WTC11 (cell line): ENCODE measurements around the gene GBP5. TPM values are rescaled to one million over a fixed set of nuclear protein-coding genes. Genes with fewer than 3 reads are reported as not detected.

Experiments
- ATAC-seq: fragments of 200-7000 bp; cut with Tn5 transposase; 2 replicates; pipeline ENCODE4 v1.10.0; 2021; ENCODE audit warnings: mild to moderate bottlenecking, moderate library complexity
- CTCF ChIA-PET: fragments of 300-600 bp; sonication (Branson Sonifier 250); formaldehyde crosslinking; loops from one replicate; lab custom pipeline; 2021; ENCODE audit warnings: antibody characterized with exemption; lab: Charles Lee
- POLR2A ChIA-PET: fragments of 350-600 bp; sonication (Branson Sonifier 250); formaldehyde crosslinking; loops from one replicate; lab custom pipeline; 2021; ENCODE audit warnings: antibody characterized with exemption; lab: Charles Lee
- DNase-seq: peaks from one replicate; pipeline ENCODE4 v3.0.0; 2021; ENCODE audit warnings: low spot score
- H3K27ac Mint-ChIP-seq: 2 replicates; pipeline ENCODE4 v1.8.0; 2021; ENCODE audit warnings: mixed read lengths
- H3K27me3 Mint-ChIP-seq: 2 replicates; pipeline ENCODE4 v1.8.0; 2021; ENCODE audit warnings: low read depth, mild to moderate bottlenecking, moderate library complexity, mixed read lengths
- H3K36me3 Mint-ChIP-seq: 2 replicates; pipeline ENCODE4 v1.8.0; 2021; ENCODE audit warnings: mixed read lengths
- H3K4me1 Mint-ChIP-seq: 2 replicates; pipeline ENCODE4 v1.8.0; 2022; ENCODE audit warnings: mixed read lengths
- H3K4me3 Mint-ChIP-seq: 2 replicates; pipeline ENCODE4 v1.8.0; 2021; ENCODE audit warnings: mild to moderate bottlenecking, moderate library complexity, mixed read lengths
- H3K9me3 Mint-ChIP-seq: 2 replicates; pipeline ENCODE4 v1.8.0; 2021; ENCODE audit warnings: mixed read lengths
- ATF2 ChIP-seq: sonication (generic); formaldehyde crosslinking; IDR thresholded peaks from 2 replicates; pipeline ENCODE4 v1.8.1; 2022; ENCODE audit warnings: low read depth, missing genetic modification reagents, borderline replicate concordance
- ATF6 ChIP-seq: sonication (generic); formaldehyde crosslinking; IDR thresholded peaks from 2 replicates; pipeline ENCODE4 v1.8.1; 2023; ENCODE audit warnings: mild to moderate bottlenecking, missing genetic modification reagents
- E2F1 ChIP-seq: sonication (generic); formaldehyde crosslinking; IDR thresholded peaks from 2 replicates; pipeline ENCODE4 v1.8.0; 2022; ENCODE audit warnings: mild to moderate bottlenecking, missing genetic modification reagents
- E2F4 ChIP-seq: sonication (generic); formaldehyde crosslinking; IDR thresholded peaks from 2 replicates; pipeline ENCODE4 v1.8.1; 2022; ENCODE audit warnings: low read depth, mild to moderate bottlenecking, moderate library complexity, missing genetic modification reagents, borderline replicate concordance
- E2F5 ChIP-seq: sonication (generic); formaldehyde crosslinking; IDR thresholded peaks from 2 replicates; pipeline ENCODE4 v1.8.1; 2022; ENCODE audit warnings: mild to moderate bottlenecking, moderate library complexity, missing genetic modification reagents
- FOXP4 ChIP-seq: sonication (generic); formaldehyde crosslinking; IDR thresholded peaks from 2 replicates; pipeline ENCODE4 v1.8.0; 2022; ENCODE audit warnings: mild to moderate bottlenecking, missing genetic modification reagents
- HMGXB4 ChIP-seq: sonication (generic); formaldehyde crosslinking; IDR thresholded peaks from 2 replicates; pipeline ENCODE4 v1.8.1; 2023; ENCODE audit warnings: mild to moderate bottlenecking, moderate library complexity, missing genetic modification reagents
- IRF1 ChIP-seq: sonication (generic); formaldehyde crosslinking; IDR thresholded peaks from 2 replicates; pipeline ENCODE4 v1.8.0; 2023; ENCODE audit warnings: missing genetic modification reagents
- IRF2 ChIP-seq: sonication (generic); formaldehyde crosslinking; IDR thresholded peaks from 2 replicates; pipeline ENCODE4 v1.8.0; 2022; ENCODE audit warnings: low read depth, missing genetic modification reagents, borderline replicate concordance
- KAT7 ChIP-seq: sonication (generic); formaldehyde crosslinking; IDR thresholded peaks from 2 replicates; pipeline ENCODE4 v1.8.1; 2023; ENCODE audit warnings: missing genetic modification reagents, mild to moderate bottlenecking, borderline replicate concordance
- NFE2L1 ChIP-seq: sonication (generic); formaldehyde crosslinking; IDR thresholded peaks from 2 replicates; pipeline ENCODE4 v1.8.1; 2023; ENCODE audit warnings: missing genetic modification reagents
- NR3C1 ChIP-seq: sonication (generic); formaldehyde crosslinking; conservative IDR thresholded peaks from 2 replicates; pipeline ENCODE4 v1.8.1; 2023; ENCODE audit warnings: low read depth, mild to moderate bottlenecking, missing genetic modification reagents
- RELA ChIP-seq: sonication (generic); formaldehyde crosslinking; IDR thresholded peaks from 2 replicates; pipeline ENCODE4 v1.8.1; 2022; ENCODE audit warnings: missing genetic modification reagents, mild to moderate bottlenecking, borderline replicate concordance
- RORB ChIP-seq: fragments of 250-450 bp; sonication (Bioruptor Pico); IDR thresholded peaks from 2 replicates; pipeline ENCODE4 v1.9.0; 2021; ENCODE audit warnings: mild to moderate bottlenecking
- SMAD3 ChIP-seq: sonication (generic); formaldehyde crosslinking; IDR thresholded peaks from 2 replicates; pipeline ENCODE4 v1.8.0; 2022; ENCODE audit warnings: missing genetic modification reagents, mild to moderate bottlenecking, borderline replicate concordance
- TEAD4 ChIP-seq: sonication (generic); formaldehyde crosslinking; IDR thresholded peaks from 2 replicates; pipeline ENCODE4 v1.8.0; 2022; ENCODE audit warnings: mild to moderate bottlenecking, missing genetic modification reagents
- TP53 ChIP-seq: sonication (generic); formaldehyde crosslinking; IDR thresholded peaks from 2 replicates; pipeline ENCODE4 v1.8.1; 2023; ENCODE audit warnings: mild to moderate bottlenecking, missing genetic modification reagents
- ZBTB21 ChIP-seq: sonication (generic); formaldehyde crosslinking; IDR thresholded peaks from 2 replicates; pipeline ENCODE4 v1.8.1; 2023; ENCODE audit warnings: mild to moderate bottlenecking, missing genetic modification reagents, borderline replicate concordance
- ZNF232 ChIP-seq: sonication (generic); formaldehyde crosslinking; IDR thresholded peaks from 2 replicates; pipeline ENCODE4 v1.8.0; 2022; ENCODE audit warnings: mild to moderate bottlenecking, missing genetic modification reagents
- ZNF396 ChIP-seq: fragments of 250-450 bp; sonication (Bioruptor Pico); IDR thresholded peaks from 2 replicates; pipeline ENCODE4 v1.8.0; 2021; ENCODE audit warnings: mild to moderate bottlenecking, moderate library complexity, borderline replicate concordance
- total RNA-seq: library from RNA; stranded (reverse); gene quantifications from 3 replicates; pipeline ENCODE4 v1.2.3, GENCODE V29; 2021

GBP5 gene
- total RNA-seq, 1 experiment from 2014 or later, result 0.17 TPM

GRCh38 chr1:89295187-89295586 lies 22.5 kb upstream of the GBP5 start (continued):
- no peak for TF ChIP-seq E2F4

GRCh38 chr1:89291276-89291675 lies 18.6 kb upstream of the GBP5 start:
- H3K27ac Mint-ChIP-seq, result no peak overlapping the region
- TF ChIP-seq RORB (CRISPR knock-in tag) (no peak), ZNF232 (no peak), RELA (CRISPR knock-in tag) (no peak), IRF2 (no peak), ATF6 (no peak), ZNF396 (CRISPR knock-in tag) (no peak), E2F1 (CRISPR knock-in tag) (no peak), NFE2L1 (CRISPR knock-in tag) (no peak), IRF1 (CRISPR knock-in tag) (no peak), HMGXB4 (no peak), TEAD4 (CRISPR knock-in tag) (no peak), NR3C1 (CRISPR knock-in tag) (no peak), ATF2 (no peak)
- TF ChIP-seq, all 79 proteins: peak for 0
- ChIA-PET POLR2A (no interaction called here), CTCF (no interaction called here)
- H3K4me1 Mint-ChIP-seq, result no peaks in the 10 kb centered on the region
- H3K9me3 Mint-ChIP-seq, result peaks cover 20% of the 10 kb centered on the region
- no peak overlapping the region for H3K4me3 Mint-ChIP-seq
- H3K36me3 Mint-ChIP-seq, result peaks cover 9% of the 10 kb centered on the region
- no peaks in the 10 kb centered on the region for H3K27me3 Mint-ChIP-seq
- ATAC-seq (no peak), DNase-seq (no peak)

- ATAC-seq (no peak), DNase-seq (no peak)
- no peak overlapping the region for H3K4me3 Mint-ChIP-seq
- POLR2A ChIA-PET, result no interaction called here
- no peaks in the 10 kb centered on the region; the same call in 1 of the 2 replicates for H3K27me3 Mint-ChIP-seq
- CTCF ChIA-PET, result no interaction called here
- no peak overlapping the region for H3K27ac Mint-ChIP-seq
- no peaks in the 10 kb centered on the region for H3K4me1 Mint-ChIP-seq
- peaks cover 5% of the 10 kb centered on the region; the same call in 1 of the 2 replicates for H3K36me3 Mint-ChIP-seq
- H3K9me3 Mint-ChIP-seq, result peaks cover 12% of the 10 kb centered on the region
- no peak for TF ChIP-seq E2F5 (CRISPR knock-in tag)
- TF ChIP-seq ZBTB21, result no peak
- no peak for TF ChIP-seq HMGXB4
- TF ChIP-seq RORB (CRISPR knock-in tag), result no peak
- TF ChIP-seq TP53, result no peak
- TF ChIP-seq SMAD3 (CRISPR knock-in tag), result no peak
- no peak for TF ChIP-seq FOXP4 (CRISPR knock-in tag)
- TF ChIP-seq KAT7 (CRISPR knock-in tag), result no peak
Observed at GRCh38 chr1:89288051-89288340, 15.3 kb upstream of the GBP5 start.
